Amygdala (tissue), 56 donors: ENCODE measurements around the gene ALK.
"Not testable (repeated sequence)": the region's sequence is repeated elsewhere in the genome, so short reads cannot be mapped to it uniquely, and the experiment has no call there.

Source experiments
- DNase-seq, 56 donors: peaks; one replicate each; lab custom pipeline; 2025; lab: John Stamatoyannopoulos, UW

ALK gene

GRCh38 chr2:29844713-29845326 is 76.6 kb downstream of the ALK start:
- DNase-seq: no peak

- DNase-seq: peak in 16 of 56 donors; percentile 1 to 53 (median 5)
These were observed 79.9 kb downstream of the ALK start for GRCh38 chr2:29841386-29842004.

- no peak for DNase-seq
These were observed 82.1 kb downstream of the ALK start for GRCh38 chr2:29839306-29839705.

- no peak for DNase-seq
These were observed 83.5 kb downstream of the ALK start for GRCh38 chr2:29837925-29838324.

- no peak for DNase-seq
These were observed 86.8 kb downstream of the ALK start for GRCh38 chr2:29834624-29835023.

GRCh38 chr2:29834036-29834540 is 87.3 kb downstream of the ALK start:
- no peak for DNase-seq

GRCh38 chr2:29831560-29831959 is 89.8 kb downstream of the ALK start:
- no peak for DNase-seq

- DNase-seq: peak in 31 of 56 donors; percentile 6 to 69 (median 20)
These were observed 91.5 kb downstream of the ALK start for GRCh38 chr2:29829841-29830240.

- not testable (repeated sequence) for DNase-seq
These were observed 97.2 kb downstream of the ALK start for GRCh38 chr2:29824145-29824544.

- DNase-seq: no peak
These were observed 99.8 kb downstream of the ALK start for GRCh38 chr2:29821591-29821990.

- no peak for DNase-seq
These were observed 101.8 kb downstream of the ALK start for GRCh38 chr2:29819570-29819969.

- DNase-seq: peak in 51 of 56 donors; percentile 2 to 85 (median 52)
These were observed 103.3 kb downstream of the ALK start for GRCh38 chr2:29817801-29818680.

- no peak for DNase-seq
These were observed 104.1 kb downstream of the ALK start for GRCh38 chr2:29817299-29817698.

- peak in 3 of 56 donors; percentile 1 to 6 (median 4) for DNase-seq
These were observed 104.7 kb downstream of the ALK start for GRCh38 chr2:29816651-29817050.

- no peak for DNase-seq
These were observed 110.0 kb downstream of the ALK start for GRCh38 chr2:29811378-29811777.

GRCh38 chr2:29810956-29811355 is 110.4 kb downstream of the ALK start:
- no peak for DNase-seq

- no peak for DNase-seq
These were observed 113.1 kb downstream of the ALK start for GRCh38 chr2:29808321-29808720.

- DNase-seq: no peak
These were observed 114.3 kb downstream of the ALK start for GRCh38 chr2:29807082-29807481.

GRCh38 chr2:29806461-29806860 is 114.9 kb downstream of the ALK start:
- no peak for DNase-seq

GRCh38 chr2:29804671-29805070 is 116.7 kb downstream of the ALK start:
- DNase-seq: no peak

GRCh38 chr2:29803537-29803936 is 117.8 kb downstream of the ALK start:
- no peak for DNase-seq
